Islet precursor cell (in vitro differentiated cells): ENCODE results near the gene CASP10.
"Not testable (repeated sequence)": the region's sequence is repeated elsewhere in the genome, so short reads cannot be mapped to it uniquely, and the experiment has no call there.

Experiments used
- DNase-seq: peaks from one replicate; pipeline ENCODE4 v3.0.0-alpha.2; 2018

The CASP10 gene

DNA sequence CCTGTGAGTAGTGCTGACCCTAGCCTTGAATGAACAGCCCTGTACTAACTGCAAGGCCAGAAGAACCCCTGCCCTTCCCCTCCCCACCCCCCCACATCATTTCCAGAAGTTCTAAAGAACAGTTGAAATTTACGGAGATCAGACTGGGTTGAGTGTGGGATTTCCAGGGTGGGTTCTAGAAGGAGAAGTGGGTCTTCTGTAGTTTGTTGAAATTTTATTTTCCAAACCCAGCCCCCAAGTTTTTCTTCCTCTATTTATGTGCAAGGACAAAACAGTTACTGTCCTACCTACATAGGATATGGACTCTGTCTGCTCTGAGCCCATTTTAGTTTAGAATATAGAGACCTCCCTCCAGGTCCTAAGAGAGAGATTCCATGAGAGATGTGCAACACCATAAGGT is 26.3 kb upstream of the CASP10 start:
- DNase-seq, result no peak

DNA sequence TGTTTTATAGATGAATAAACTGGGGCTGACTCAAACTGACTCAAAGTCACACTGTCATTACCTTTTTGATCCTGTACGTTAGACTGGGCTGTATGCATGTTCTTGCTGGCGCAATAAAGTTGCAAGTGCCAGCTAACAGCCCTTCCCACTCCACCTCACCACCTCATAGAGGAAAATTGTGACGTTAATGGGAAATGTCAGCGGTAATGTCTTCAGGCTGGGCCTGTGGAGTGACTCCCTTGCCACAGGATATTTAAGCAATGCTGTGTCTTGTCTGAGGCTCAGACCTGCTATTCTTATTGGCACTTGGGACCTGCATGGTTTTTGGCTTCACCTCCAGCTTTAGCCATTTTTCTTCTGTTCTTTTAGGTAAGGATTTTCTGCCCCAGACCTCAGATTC is 25.2 kb upstream of the CASP10 start:
- no peak for DNase-seq

GRCh38 chr2:201158111-201158929 is 24.6 kb upstream of the CASP10 start:
- DNase-seq, result peak; percentile 85

- no peak for DNase-seq
Observed at GRCh38 chr2:201164166-201164565, 18.8 kb upstream of the CASP10 start.

- DNase-seq, result no peak
Observed at GRCh38 chr2:201167546-201167945, 15.4 kb upstream of the CASP10 start.

- not testable (repeated sequence) for DNase-seq
Observed at GRCh38 chr2:201168496-201168895, 14.4 kb upstream of the CASP10 start.

- no peak for DNase-seq
Observed at GRCh38 chr2:201171259-201171814, 11.6 kb upstream of the CASP10 start.

- DNase-seq, result no peak
Observed at GRCh38 chr2:201172279-201172678, 10.7 kb upstream of the CASP10 start.

DNA sequence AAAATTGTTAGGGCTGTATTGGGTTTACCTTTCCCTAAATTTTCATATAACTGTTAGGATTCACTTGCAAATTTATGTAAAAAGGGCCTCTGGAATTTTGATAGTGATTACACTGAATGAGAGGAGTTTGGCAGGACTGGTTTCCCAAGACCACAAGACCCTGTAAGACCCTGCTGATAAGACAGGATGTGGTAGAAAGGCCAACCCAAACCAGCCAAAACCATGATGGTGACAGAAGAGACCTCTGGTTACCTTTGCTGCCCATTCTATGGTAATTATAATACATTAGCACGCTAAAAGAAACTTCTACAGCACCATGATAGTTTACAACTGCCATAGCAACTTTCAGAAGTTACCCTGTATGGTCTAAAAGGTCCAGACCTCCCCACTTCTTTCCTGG is 8.3 kb upstream of the CASP10 start:
- DNase-seq, result no peak

- DNase-seq, result no peak
Observed at GRCh38 chr2:201176081-201176481, 6.9 kb upstream of the CASP10 start.

GRCh38 chr2:201180010-201180409 is 2.9 kb upstream of the CASP10 start:
- no peak for DNase-seq

DNA sequence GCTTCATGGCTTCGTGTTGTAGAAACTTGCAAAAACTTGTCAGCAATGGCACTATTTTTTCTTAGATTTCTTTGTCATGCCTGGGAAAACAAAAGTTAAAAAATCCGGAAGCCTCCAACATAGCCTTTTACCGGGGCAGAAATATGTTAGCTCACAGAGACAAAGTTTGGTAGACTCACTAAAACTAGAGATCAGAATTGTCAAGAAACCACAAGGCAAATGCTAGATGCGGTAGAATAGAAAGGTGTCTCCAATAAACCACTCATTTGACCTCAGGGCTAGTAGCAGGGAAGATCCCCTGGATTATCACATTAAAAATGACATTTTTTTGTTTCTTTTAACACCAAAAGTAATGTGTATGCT is 405 bp downstream of the CASP10 start:
- DNase-seq, result no peak

DNA sequence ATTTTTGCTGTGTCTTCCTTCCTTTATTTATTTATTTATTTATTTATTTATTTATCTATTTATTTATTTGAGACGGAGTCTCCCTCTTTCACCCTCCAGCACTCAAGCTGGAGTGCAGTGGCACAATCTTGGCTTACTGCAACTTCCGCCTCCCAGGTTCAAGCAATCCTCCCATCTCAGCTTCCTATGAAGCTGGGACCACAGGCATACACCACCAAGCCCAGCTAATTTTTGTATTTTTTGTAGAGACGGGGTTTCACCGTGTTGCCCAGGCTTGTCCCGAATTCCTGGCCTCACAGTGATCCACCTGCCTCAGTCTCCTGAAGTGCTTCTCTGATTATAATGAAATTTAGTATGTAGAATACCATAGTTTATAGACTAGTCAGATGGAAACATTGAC is 894 bp downstream of the CASP10 start:
- not testable (repeated sequence) for DNase-seq

- DNase-seq, result not testable (repeated sequence)
Observed at GRCh38 chr2:201184248-201184647, 1.3 kb downstream of the CASP10 start.

DNA sequence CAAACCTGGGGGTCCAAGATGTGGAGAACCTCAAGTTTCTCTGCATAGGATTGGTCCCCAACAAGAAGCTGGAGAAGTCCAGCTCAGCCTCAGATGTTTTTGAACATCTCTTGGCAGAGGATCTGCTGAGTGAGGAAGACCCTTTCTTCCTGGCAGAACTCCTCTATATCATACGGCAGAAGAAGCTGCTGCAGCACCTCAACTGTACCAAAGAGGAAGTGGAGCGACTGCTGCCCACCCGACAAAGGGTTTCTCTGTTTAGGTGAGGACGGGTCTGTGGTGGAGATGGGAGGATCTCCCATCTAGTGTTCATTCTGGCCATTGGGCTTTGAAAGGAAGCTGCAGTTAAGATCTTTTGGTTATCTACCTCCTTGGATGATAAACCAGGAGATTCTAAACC is 2.9 kb downstream of the CASP10 start:
- no peak for DNase-seq

GRCh38 chr2:201186982-201187381 is 4.0 kb downstream of the CASP10 start:
- no peak for DNase-seq

DNA sequence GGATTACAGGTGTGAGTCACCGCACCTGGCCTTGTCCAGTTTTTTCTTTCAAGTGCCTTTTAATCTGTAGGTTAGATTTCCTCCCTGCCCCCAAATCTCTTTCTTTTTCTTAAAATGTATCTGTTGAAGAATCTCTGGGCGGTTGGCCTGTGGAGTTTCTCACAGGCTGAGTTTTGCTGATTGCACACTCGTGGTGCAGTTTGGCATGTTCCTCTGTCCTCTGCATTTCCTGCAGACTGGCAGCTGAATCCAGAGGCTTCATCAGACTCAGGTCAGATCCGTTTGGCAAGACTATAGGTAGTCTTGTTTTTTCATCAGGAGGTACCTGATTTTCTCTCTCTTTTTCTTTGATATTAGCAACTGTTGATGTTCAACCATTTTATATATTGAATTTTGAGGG is 5.5 kb downstream of the CASP10 start:
- DNase-seq, result no peak

GRCh38 chr2:201191132-201191875 is 8.4 kb downstream of the CASP10 start:
- DNase-seq, result no peak

DNA sequence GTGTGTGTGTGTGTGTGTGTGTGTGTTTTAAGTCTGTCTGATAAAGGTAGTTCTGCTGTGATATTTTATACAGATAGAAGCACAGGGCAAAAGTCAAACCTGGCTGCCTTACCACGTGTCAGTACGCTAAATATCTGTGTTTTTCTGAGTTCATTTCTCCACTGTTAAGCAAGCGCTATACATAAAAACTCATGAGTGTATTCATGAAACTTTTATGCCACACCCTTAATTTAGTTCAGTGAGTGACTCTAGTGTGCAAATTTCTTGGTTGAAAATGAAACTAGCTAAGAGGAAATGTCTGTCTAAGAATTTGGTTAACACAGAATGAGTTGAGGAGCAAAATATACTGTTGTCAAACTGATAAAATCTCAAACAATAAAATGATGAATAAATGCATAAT is 11.2 kb downstream of the CASP10 start:
- DNase-seq, result no peak

DNA sequence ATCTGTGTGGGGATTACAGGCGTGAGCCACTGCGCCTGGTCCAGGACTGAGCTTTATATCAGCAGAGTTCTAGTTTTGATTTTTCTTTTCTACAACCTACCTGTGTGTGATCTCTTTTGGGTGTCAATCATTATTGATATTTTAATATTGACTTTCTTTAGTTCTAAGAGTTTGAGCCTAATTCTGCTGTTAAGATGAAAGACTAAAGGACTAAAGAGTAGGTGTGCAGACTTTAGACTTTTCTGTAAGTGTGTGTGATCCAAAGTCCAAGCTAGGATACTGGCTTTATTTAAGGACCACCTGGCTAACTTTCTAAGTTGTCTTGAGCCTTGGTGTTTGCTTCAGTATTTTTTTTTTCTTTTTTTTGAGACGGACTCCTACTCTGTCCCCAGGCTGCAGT is 12.4 kb downstream of the CASP10 start:
- no peak for DNase-seq

GRCh38 chr2:201196003-201196402 is 13.1 kb downstream of the CASP10 start:
- no peak for DNase-seq

DNA sequence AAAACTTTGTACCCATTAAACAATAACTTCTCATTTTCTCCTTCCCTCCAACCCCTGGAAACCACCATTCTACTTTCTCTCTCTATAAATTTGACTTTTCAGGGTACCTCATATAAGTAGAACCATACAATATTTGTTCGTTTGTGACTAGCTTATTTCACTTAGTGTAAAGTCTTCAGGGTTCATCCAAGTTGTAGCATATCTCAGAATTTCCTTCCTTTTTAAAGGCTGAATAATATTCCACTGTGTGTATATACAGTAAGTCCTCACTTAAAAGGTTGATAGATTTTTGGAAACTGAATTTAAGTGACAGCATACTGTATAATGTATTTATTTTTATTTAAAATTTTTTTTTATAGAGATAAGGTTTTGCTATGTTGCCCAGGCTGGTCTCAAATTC is 13.9 kb downstream of the CASP10 start:
- DNase-seq, result no peak

GRCh38 chr2:201197781-201198180 is 14.8 kb downstream of the CASP10 start:
- no peak for DNase-seq

GRCh38 chr2:201199847-201200246 is 16.9 kb downstream of the CASP10 start:
- DNase-seq, result no peak
